Cardiac septum (tissue), 1 donor: ENCODE measurements around the gene CTAGE8. TPM values are rescaled to one million over a fixed set of nuclear protein-coding genes. Genes with fewer than 3 reads are reported as not detected.

Source experiments
- total RNA-seq: library from RNA; stranded (reverse); fragmentation: NEBNext Ultra II Directional; extraction: Animal tissue kit (Norgen Biotek cat#: 25700); gene quantifications from one replicate; pipeline ENCODE4 v1.2.1, GENCODE V29; 2021
- donor health status: DM: no; HTN: no; CAD: no.

The CTAGE8 gene
- total RNA-seq, 1 donor from 2014 or later, result not detected

Other genes with a start within 250 kb of the CTAGE8 start
- not detected for gene OR2A5, start 220.3 kb downstream of the CTAGE8 start, total RNA-seq
- gene OR2A25, start 199.5 kb downstream of the CTAGE8 start, total RNA-seq, result not detected
- not detected for gene OR2A12, start 183.0 kb downstream of the CTAGE8 start, total RNA-seq
- gene OR2A2, start 159.7 kb downstream of the CTAGE8 start, total RNA-seq, result not detected
- gene OR2A14, start 146.1 kb downstream of the CTAGE8 start, total RNA-seq, result not detected
- gene CTAGE4, start 85.8 kb downstream of the CTAGE8 start, total RNA-seq, result 0.24 TPM
- 0.57 TPM for gene ARHGEF35, start 73.5 kb downstream of the CTAGE8 start, total RNA-seq
- gene OR2A42, start 29.7 kb downstream of the CTAGE8 start, total RNA-seq, result not detected
- gene OR2A7, start 4.5 kb downstream of the CTAGE8 start, total RNA-seq, result not detected
- 0.19 TPM for gene OR2A1, start 43.1 kb upstream of the CTAGE8 start, total RNA-seq
- 0.89 TPM for gene ARHGEF5, start 86.1 kb upstream of the CTAGE8 start, total RNA-seq
- gene NOBOX, start 134.4 kb upstream of the CTAGE8 start, total RNA-seq, result not detected